ENCODE data around the gene AASDH.

- TF ChIP-seq CTCF (conservative IDR thresholded peaks at IDR 0.05; ENCODE audit: low read depth, low read length) (no peak), EZH2 (IDR thresholded peaks at IDR 0.05; ENCODE audit: borderline replicate concordance, low read depth, low read length, poor library complexity, severe bottlenecking) (no peak)
Measured at GRCh38 chr4:56370377-56370776, 16.9 kb downstream of the AASDH start.
